ENCODE measurements around the gene DDX54. TPM values are rescaled to one million over a fixed set of nuclear protein-coding genes. Genes with fewer than 3 reads are reported as not detected.
A peak's percentile ranks its signal among the peaks of the same experiment; 100 is the strongest.

The DDX54 gene
- total RNA-seq, 4 donors from 2014 or later = 36.0 to 66.5 (median 59.0) TPM

DNA sequence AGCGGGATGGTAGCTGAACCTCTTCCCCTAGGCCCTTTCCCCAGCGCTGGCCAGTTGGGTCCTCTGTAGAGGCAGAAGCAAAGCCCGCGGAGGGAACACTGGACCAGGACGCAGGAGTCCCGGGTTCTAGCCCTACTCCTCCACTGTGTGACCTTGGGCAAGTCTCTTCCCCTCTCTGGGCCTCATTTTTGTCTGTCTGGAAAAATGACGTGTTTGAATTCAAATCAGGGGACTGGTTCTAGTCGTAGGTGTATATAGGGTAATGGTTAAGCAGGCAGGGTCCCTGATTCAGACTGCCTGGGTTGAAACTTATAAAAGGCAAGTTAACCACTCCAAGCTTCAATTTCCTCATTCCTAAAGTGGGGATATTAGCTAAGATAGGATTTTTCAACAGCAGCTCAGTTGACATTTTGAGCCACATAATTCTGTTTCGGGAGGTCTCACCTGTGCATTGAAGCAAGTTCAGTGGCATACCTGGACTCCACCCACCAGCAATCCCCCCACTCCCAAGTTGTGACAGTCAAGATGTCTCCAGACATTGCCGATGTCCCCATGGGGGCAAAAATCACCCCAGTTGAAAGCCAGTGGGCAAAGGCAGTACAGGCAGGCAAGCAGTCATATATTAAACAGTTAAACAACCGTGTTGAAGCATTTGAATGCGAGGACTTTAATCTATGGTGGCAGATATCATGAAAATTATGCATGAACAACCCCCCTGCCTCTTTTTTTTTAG lies 36.9 kb upstream of the DDX54 start:
- Histone ChIP-seq H3K36me3 (no peaks in the 10 kb centered on the region), H3K27me3 (no peaks in the 10 kb centered on the region), H3K4me1 (peaks cover 0 to 8% of the 10 kb centered on the region in 2 donors), H3K9me3 (no peaks in the 10 kb centered on the region), H3K4me3 (peak overlapping the region; percentile 87 to 92), H3K27ac (peak overlapping the region; percentile 91 to 94)
- TF ChIP-seq CTCF (IDR thresholded peaks at IDR 0.05) (no peak), POLR2A (IDR thresholded peaks at IDR 0.05) (no peak)
- intact Hi-C loops (cut with DNase I; ENCODE audit: low total_unique reads) = no loop called here
- DNase-seq = no peak

- Histone ChIP-seq H3K27ac (peak within 1 kb of the TSS; percentile 91 to 94), H3K27me3 (no peaks in the 10 kb centered on the region), H3K4me3 (peak within 1 kb of the TSS; percentile 87 to 92), H3K9me3 (no peaks in the 10 kb centered on the region), H3K4me1 (peaks cover 0 to 11% of the 10 kb centered on the region in 2 donors), H3K36me3 (no peaks in the 10 kb centered on the region)
- DNase-seq = peak; percentile 99 to 100
- intact Hi-C loops (cut with DNase I; ENCODE audit: low total_unique reads) = no loop called here
- TF ChIP-seq POLR2A (IDR thresholded peaks at IDR 0.05) (peak; percentile 98 to 99), CTCF (IDR thresholded peaks at IDR 0.05) (peak in 1 of 4 experiments; percentile 53)
These were observed 36.1 kb upstream of the DDX54 start, which contains the start of gene TPCN1 for GRCh38 chr12:113221181-113221996. TSS of gene TPCN1 (plus strand) at chr12:113221464. CDS start at chr12:113226853, 5,389 bp downstream.

- no peak for DNase-seq
- intact Hi-C loops (cut with DNase I; ENCODE audit: low total_unique reads) = no loop called here
- H3K27me3 ChIP-seq = no peaks in the 10 kb centered on the region
- no peaks in the 10 kb centered on the region for H3K9me3 ChIP-seq
- H3K27ac ChIP-seq = peak overlapping the region; percentile 48 to 63
- H3K36me3 ChIP-seq = no peaks in the 10 kb centered on the region
- peak overlapping the region; percentile 53 to 78 for H3K4me3 ChIP-seq
- H3K4me1 ChIP-seq = peaks cover 0 to 11% of the 10 kb centered on the region in 2 donors
- TF ChIP-seq CTCF (IDR thresholded peaks at IDR 0.05) (no peak), POLR2A (IDR thresholded peaks at IDR 0.05) (no peak)
These were observed 35.4 kb upstream of the DDX54 start for GRCh38 chr12:113220593-113221180.

DNA sequence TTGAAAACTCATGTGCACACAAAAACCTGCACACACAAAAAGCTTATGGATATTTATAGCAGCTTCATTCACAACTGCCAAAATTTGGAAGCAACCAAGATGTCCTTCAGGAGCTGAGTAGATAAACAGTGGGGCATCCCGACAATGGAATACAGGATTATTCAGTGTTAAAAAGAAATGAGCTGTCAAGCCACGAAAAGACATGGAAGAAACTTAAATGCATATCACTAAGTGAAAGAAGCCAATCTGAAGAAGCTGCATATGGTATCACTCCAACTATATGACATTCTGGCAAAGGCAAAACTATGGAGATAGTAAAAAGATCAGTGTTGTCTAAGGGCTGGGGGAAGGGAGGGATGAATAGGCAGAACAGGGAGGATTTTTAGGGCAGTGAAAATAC lies 30.7 kb upstream of the DDX54 start:
- intact Hi-C loops (cut with DNase I; ENCODE audit: low total_unique reads) = no loop called here
- no peak overlapping the region for H3K4me3 ChIP-seq
- no peak for TF ChIP-seq CTCF (IDR thresholded peaks at IDR 0.05)
- no peak for TF ChIP-seq POLR2A (IDR thresholded peaks at IDR 0.05)
- no peaks in the 10 kb centered on the region for H3K36me3 ChIP-seq
- H3K4me1 ChIP-seq = peaks cover 0 to 4% of the 10 kb centered on the region in 2 donors
- DNase-seq = no peak
- H3K27me3 ChIP-seq = no peaks in the 10 kb centered on the region
- no peaks in the 10 kb centered on the region for H3K9me3 ChIP-seq
- H3K27ac ChIP-seq = peak overlapping the region in 1 of 2 donors; percentile 24
